CD4-positive, alpha-beta memory T cell (primary cell): ENCODE measurements around the gene ZCCHC18. TPM values are rescaled to one million over a fixed set of nuclear protein-coding genes. Genes with fewer than 3 reads are reported as not detected.

Experiments used
- CTCF ChIA-PET: fragments of 350-600 bp; sonication (Branson Sonifier 250); formaldehyde crosslinking; loops from one replicate; lab custom pipeline; 2021; ENCODE audit warnings: inconsistent platforms; ENCODE audit not compliant: partially characterized antibody; lab: Charles Lee
- POLR2A ChIA-PET: fragments of 350-600 bp; sonication (Branson Sonifier 250); formaldehyde crosslinking; loops from one replicate; lab custom pipeline; 2021; ENCODE audit not compliant: partially characterized antibody; lab: Charles Lee
- DNase-seq, 5 donors: peaks; one replicate each; pipeline versions ENCODE4 v3.0.0 to v3.0.0-alpha.2; 2020 to 2022; ENCODE audit warnings: mixed read lengths in 1 of 5
- H3K27ac ChIP-seq: one replicate; pipeline ENCODE4 v1.7.0; 2013; ENCODE audit warnings: low read depth, low read length
- H3K27me3 ChIP-seq: 2 replicates; pipeline ENCODE4 v1.7.0; 2013; ENCODE audit warnings: mild to moderate bottlenecking, low read length, moderate library complexity; ENCODE audit not compliant: insufficient read depth
- H3K36me3 ChIP-seq: 2 replicates; pipeline ENCODE4 v1.7.0; 2013; ENCODE audit warnings: mild to moderate bottlenecking, low read length, moderate library complexity; ENCODE audit not compliant: insufficient read depth
- H3K4me1 ChIP-seq: 2 replicates; pipeline ENCODE4 v1.7.0; 2013; ENCODE audit warnings: mild to moderate bottlenecking, low read length, moderate library complexity; ENCODE audit not compliant: insufficient read depth
- H3K4me3 ChIP-seq, 2 donors: one replicate each; pipeline ENCODE4 v1.7.0; 2013; ENCODE audit warnings: low read length in 2 of 2, mild to moderate bottlenecking in 1 of 2
- H3K9me3 ChIP-seq, 2 donors: one replicate each; pipeline ENCODE4 v1.7.0; 2013; ENCODE audit warnings: low read length in 2 of 2, control low read depth in 1 of 2; ENCODE audit not compliant: control insufficient read depth in 1 of 2
- H3K27ac Mint-ChIP-seq, 7 donors: one replicate each; pipeline ENCODE4 v1.8.0; 2020 to 2021; ENCODE audit warnings: mixed read lengths in 7 of 7, mild to moderate bottlenecking in 6 of 7, inconsistent platforms in 3 of 7, moderate library complexity in 3 of 7
- H3K27me3 Mint-ChIP-seq, 2 donors: one replicate each; pipeline ENCODE4 v1.8.0; 2020 to 2021; ENCODE audit warnings: mixed read lengths in 2 of 2
- H3K36me3 Mint-ChIP-seq, 2 donors: one replicate each; pipeline ENCODE4 v1.8.0; 2020 to 2021; ENCODE audit warnings: mixed read lengths in 2 of 2, inconsistent platforms in 1 of 2, mild to moderate bottlenecking in 1 of 2
- H3K4me1 Mint-ChIP-seq, 4 donors: one replicate each; pipeline ENCODE4 v1.8.0; 2020 to 2021; ENCODE audit warnings: mixed read lengths in 4 of 4, mild to moderate bottlenecking in 1 of 4
- H3K4me3 Mint-ChIP-seq, 8 donors: one replicate each; pipeline ENCODE4 v1.8.0; 2020 to 2021; ENCODE audit warnings: mixed read lengths in 8 of 8, mild to moderate bottlenecking in 7 of 8, moderate library complexity in 6 of 8, inconsistent platforms in 3 of 8
- H3K9me3 Mint-ChIP-seq, 8 donors: one replicate each; pipeline ENCODE4 v1.8.0; 2020 to 2021; ENCODE audit warnings: mixed read lengths in 8 of 8, mild to moderate bottlenecking in 5 of 8, inconsistent platforms in 3 of 8, moderate library complexity in 1 of 8
- intact Hi-C: fragments of 100-400 bp; cut with micrococcal nuclease; formaldehyde crosslinking; loops from one replicate; pipeline ENCODE4 v1.15.1; 2023
- polyA plus RNA-seq, 2 donors: library from polyadenylated mRNA; unstranded; fragments of 300-500 nt; fragmentation: Illumina TruSeq; gene quantifications; one replicate each; pipeline ENCODE4 v1.2.3, GENCODE V29; 2021
- total RNA-seq, 2 experiments: library from RNA; stranded (reverse); gene quantifications; one replicate each; pipeline ENCODE4 v1.2.3, GENCODE V29; 2021

ZCCHC18 gene
- total and polyA plus RNA-seq, 4 experiments from 2014 or later: 1.3 to 9.5 (median 5.6) TPM

GRCh38 chrX:104151037-104151436 is 38.7 kb downstream of the ZCCHC18 start:
- ChIA-PET CTCF (no interaction called here), POLR2A (no interaction called here)
- peaks cover 9% of the 10 kb centered on the region for H3K4me1 ChIP-seq
- Mint-ChIP-seq H3K9me3 (peaks cover 0 to 2% (median 0%) of the 10 kb centered on the region in 8 donors), H3K4me1 (peaks cover 6 to 24% (median 11%) of the 10 kb centered on the region in 4 donors), H3K27me3 (no peaks in the 10 kb centered on the region), H3K36me3 (peaks cover 0 to 5% of the 10 kb centered on the region in 2 donors), H3K4me3 (no peak overlapping the region), H3K27ac (no peak overlapping the region)
- no peak for DNase-seq
- no peak overlapping the region for H3K27ac ChIP-seq
- intact Hi-C loops: no loop called here
- no peaks in the 10 kb centered on the region for H3K36me3 ChIP-seq
- H3K9me3 ChIP-seq: no peaks in the 10 kb centered on the region
- no peaks in the 10 kb centered on the region for H3K27me3 ChIP-seq
- H3K4me3 ChIP-seq: no peak overlapping the region

- H3K4me3 Mint-ChIP-seq: peak within 1 kb of the TSS; percentile 93 to 100 (median 96)
- DNase-seq: peak; percentile 77 to 89 (median 81)
- H3K27me3 Mint-ChIP-seq: no peaks in the 10 kb centered on the region
- Histone ChIP-seq H3K9me3 (no peaks in the 10 kb centered on the region), H3K27ac (peak within 1 kb of the TSS; percentile 73), H3K27me3 (no peaks in the 10 kb centered on the region), H3K4me3 (peak within 1 kb of the TSS; percentile 71 to 78), H3K4me1 (peaks cover 19% of the 10 kb centered on the region), H3K36me3 (no peaks in the 10 kb centered on the region)
- peaks cover 0 to 2% (median 0%) of the 10 kb centered on the region in 8 donors for H3K9me3 Mint-ChIP-seq
- POLR2A ChIA-PET: interaction anchor here (0.6 to 2.1 kb wide), 10 partner anchors 10 to 471 kb away, joined by 3 to 70 read pairs (median 6); partner anchors contain the start of genes FAM199X, MORF4L2 and ZCCHC18
- intact Hi-C loops: loop anchor here (1.0 kb wide), 2 partner anchors 9 to 239 kb away; partner anchors contain the start of gene FAM199X
- CTCF ChIA-PET: interaction anchor here (0.8 to 1.8 kb wide), 7 partner anchors 9 to 57 kb away, joined by 3 to 25 read pairs (median 4); partner anchors contain the start of gene FAM199X
- H3K4me1 Mint-ChIP-seq: peaks cover 4 to 33% (median 6%) of the 10 kb centered on the region in 4 donors
- H3K27ac Mint-ChIP-seq: peak within 1 kb of the TSS; percentile 96 to 100 (median 99)
- peaks cover 0 to 10% of the 10 kb centered on the region in 2 donors for H3K36me3 Mint-ChIP-seq
Measured at GRCh38 chrX:104156630-104157529, 44.6 kb downstream of the ZCCHC18 start, which contains the start of gene SLC25A53. TSS of gene SLC25A53 (minus strand) at chrX:104157009. CDS start at chrX:104105257, 51,752 bp downstream.

Other genes with a start within 250 kb of the ZCCHC18 start
- gene TMSB15B, start 149.9 kb upstream of the ZCCHC18 start, total RNA-seq: 1 to 10 TPM; 6.1 to 6.5 TPM
- gene TMSB15B, start 149.9 kb upstream of the ZCCHC18 start, polyA plus RNA-seq: 1 to 10 TPM; 4.5 to 6.4 TPM
- not detected for gene H2BW1, start 98.8 kb upstream of the ZCCHC18 start, total RNA-seq
- gene H2BW1, start 98.8 kb upstream of the ZCCHC18 start, polyA plus RNA-seq: not detected
- not detected for gene H2BW2, start 72.6 kb upstream of the ZCCHC18 start, total RNA-seq
- gene H2BW2, start 72.6 kb upstream of the ZCCHC18 start, polyA plus RNA-seq: not detected
- 1 to 10 TPM; 2.8 to 3.6 TPM for gene TMSB15C, start 36.3 kb upstream of the ZCCHC18 start, total RNA-seq
- gene TMSB15C, start 36.3 kb upstream of the ZCCHC18 start, polyA plus RNA-seq: under 1 TPM; 0.41 to 0.48 TPM
- 10 to 100 TPM; 20.9 to 21.0 TPM for gene SLC25A53, start 44.5 kb downstream of the ZCCHC18 start, total RNA-seq
- 1 to 10 TPM; 7.1 to 9.6 TPM for gene SLC25A53, start 44.5 kb downstream of the ZCCHC18 start, polyA plus RNA-seq
- gene FAM199X, start 53.9 kb downstream of the ZCCHC18 start, total RNA-seq: 10 to 100 TPM; 19.6 to 19.9 TPM
- gene FAM199X, start 53.9 kb downstream of the ZCCHC18 start, polyA plus RNA-seq: 10 to 100 TPM in 1 of 2 donors, 1 to 10 TPM in 1; 7.1 to 10.2 TPM
- not detected for gene ESX1, start 142.4 kb downstream of the ZCCHC18 start, total RNA-seq
- gene ESX1, start 142.4 kb downstream of the ZCCHC18 start, polyA plus RNA-seq: not detected